OCI-LY7 (cell line): ENCODE results near the gene NAPB. TPM values are rescaled to one million over a fixed set of nuclear protein-coding genes. Genes with fewer than 3 reads are reported as not detected.

Experiments
- BruUV-seq: library from RNA; stranded (reverse); fragments of 400-500 nt; replicated peaks from 2 replicates; lab custom pipeline; 2021; lab: Mats Ljungman, UMichigan
- CTCF ChIA-PET: fragments of 300-600 bp; sonication (Branson Sonifier 250); formaldehyde crosslinking; loops from one replicate; lab custom pipeline; 2022; ENCODE audit warnings: antibody characterized with exemption; ENCODE audit not compliant: unreplicated experiment; lab: Charles Lee
- POLR2A ChIA-PET: fragments of 300-600 bp; sonication (Branson Sonifier 250); formaldehyde crosslinking; loops from one replicate; lab custom pipeline; 2022; ENCODE audit warnings: antibody characterized with exemption; lab: Charles Lee
- DNase-seq: peaks from one replicate; pipeline ENCODE4 v3.0.0-alpha.2; 2015; ENCODE audit warnings: low spot score
- H2AFZ ChIP-seq: fragments of 200-600 bp; sonication (generic), shearing (Covaris generic); 2 replicates; pipeline ENCODE4 v1.6.1; 2014; ENCODE audit warnings: mild to moderate bottlenecking, antibody characterized with exemption, low read length, moderate library complexity
- H3K27ac ChIP-seq: fragments of 200-600 bp; sonication (generic); 2 replicates; pipeline ENCODE4 v1.5.1; 2014; ENCODE audit warnings: mixed run types, low read depth, mild to moderate bottlenecking, moderate library complexity, low read length, inconsistent platforms; ENCODE audit not compliant: poor library complexity, severe bottlenecking
- H3K36me3 ChIP-seq: fragments of 200-600 bp; sonication (generic); 2 replicates; pipeline ENCODE4 v1.6.1; 2014; ENCODE audit warnings: mild to moderate bottlenecking, antibody characterized with exemption, low read length, moderate library complexity, mixed read lengths; ENCODE audit not compliant: insufficient read depth
- H3K4me1 ChIP-seq: fragments of 200-600 bp; sonication (generic); 2 replicates; pipeline ENCODE4 v1.5.1; 2014; ENCODE audit warnings: mild to moderate bottlenecking, low read length; ENCODE audit not compliant: insufficient read depth, poor library complexity, severe bottlenecking
- H3K4me2 ChIP-seq: fragments of 200-600 bp; sonication (generic); 2 replicates; pipeline ENCODE4 v1.6.1; 2014; ENCODE audit warnings: mild to moderate bottlenecking, low read length
- H3K4me3 ChIP-seq: fragments of 200-600 bp; sonication (generic); 2 replicates; pipeline ENCODE4 v1.5.1; 2014; ENCODE audit warnings: mild to moderate bottlenecking, low read depth, low read length; ENCODE audit not compliant: poor library complexity, severe bottlenecking
- H3K79me2 ChIP-seq: fragments of 200-600 bp; sonication (generic); 2 replicates; pipeline ENCODE4 v1.6.1; 2016; ENCODE audit warnings: low read depth, mild to moderate bottlenecking, low read length, moderate library complexity, mixed read lengths; ENCODE audit not compliant: insufficient read depth
- H3K9me2 ChIP-seq: fragments of 200-600 bp; sonication (generic); 2 replicates; pipeline ENCODE4 v1.6.1; 2016; ENCODE audit warnings: mild to moderate bottlenecking, low read length, mixed read lengths; ENCODE audit not compliant: insufficient read depth
- H3K9me3 ChIP-seq: fragments of 200-600 bp; sonication (generic); 2 replicates; pipeline ENCODE4 v1.6.1; 2014; ENCODE audit warnings: mild to moderate bottlenecking, mixed run types, low read length, mixed read lengths
- H4K20me1 ChIP-seq: fragments of 200-600 bp; sonication (generic); 2 replicates; pipeline ENCODE4 v1.6.1; 2014; ENCODE audit warnings: mild to moderate bottlenecking, antibody characterized with exemption, low read length, moderate library complexity, mixed read lengths; ENCODE audit not compliant: insufficient read depth
- CTCF ChIP-seq: fragments of 200-600 bp; sonication (generic); conservative IDR thresholded peaks from 2 replicates; pipeline ENCODE4 v1.5.1; 2014; ENCODE audit warnings: mild to moderate bottlenecking, antibody characterized with exemption, low read length, moderate library complexity, mixed read lengths
- EZH2phosphoT487 ChIP-seq: fragments of 200-600 bp; sonication (generic); IDR thresholded peaks from 2 replicates; pipeline ENCODE4 v1.6.1; 2018; ENCODE audit warnings: low read depth, borderline replicate concordance, mild to moderate bottlenecking, mixed run types, antibody characterized with exemption, low read length, moderate library complexity, mixed read lengths
- intact Hi-C: fragments of 100-400 bp; cut with micrococcal nuclease; formaldehyde crosslinking; loops from one replicate; pipeline ENCODE4 v1.10.0; 2022; ENCODE audit not compliant: unreplicated experiment
- total RNA-seq, 2 experiments: library from RNA; depleted of rRNA in 1 of 2; stranded (reverse); fragments of >200 nt in 1 of 2; shearing (Covaris generic) in 1 of 2; gene quantifications; 2 replicates each; pipeline ENCODE4 v1.2.3, GENCODE V29; 2014 to 2022

The NAPB gene
- total RNA-seq, 2 experiments from 2014 or later, result 9.3 to 12.1 TPM

- peaks cover 24% of the 10 kb centered on the region; the same call in 1 of the 2 replicates for H3K79me2 ChIP-seq
- peaks cover 5% of the 10 kb centered on the region for H4K20me1 ChIP-seq
- no peak overlapping the region for H3K4me2 ChIP-seq
- POLR2A ChIA-PET, result no interaction called here
- intact Hi-C loops, result no loop called here
- H3K9me2 ChIP-seq, result no peaks in the 10 kb centered on the region
- no peak for TF ChIP-seq CTCF
- no peak for TF ChIP-seq EZH2phosphoT487
- H2AFZ ChIP-seq, result no peak overlapping the region
- peaks cover 15% of the 10 kb centered on the region for H3K4me1 ChIP-seq
- H3K9me3 ChIP-seq, result 0 out of 2 replicates have a peak, but pooled peaks cover 7% of the 10 kb centered on the region
- no peak overlapping the region for H3K27ac ChIP-seq
- CTCF ChIA-PET, result no interaction called here
- H3K4me3 ChIP-seq, result no peak overlapping the region
- BruUV-seq, result TSS peak; percentile 30
- no peak for DNase-seq
- peaks cover 100% of the 10 kb centered on the region for H3K36me3 ChIP-seq
Observed at GRCh38 chr20:23370873-23371272, 50.4 kb downstream of the NAPB start.

- TF ChIP-seq EZH2phosphoT487, result no peak
- CTCF ChIA-PET, result no interaction called here
- peaks cover 5% of the 10 kb centered on the region for H4K20me1 ChIP-seq
- no peak overlapping the region for H3K4me3 ChIP-seq
- no peak overlapping the region for H2AFZ ChIP-seq
- H3K9me2 ChIP-seq, result no peaks in the 10 kb centered on the region
- no peak for DNase-seq
- peaks cover 27% of the 10 kb centered on the region; the same call in 1 of the 2 replicates for H3K79me2 ChIP-seq
- H3K27ac ChIP-seq, result no peak overlapping the region
- POLR2A ChIA-PET, result no interaction called here
- intact Hi-C loops, result no loop called here
- H3K9me3 ChIP-seq, result 0 out of 2 replicates have a peak, but pooled peaks cover 7% of the 10 kb centered on the region
- no TSS peak for BruUV-seq
- peaks cover 17% of the 10 kb centered on the region for H3K4me1 ChIP-seq
- H3K36me3 ChIP-seq, result peaks cover 100% of the 10 kb centered on the region
- H3K4me2 ChIP-seq, result no peak overlapping the region
Observed at GRCh38 chr20:23370274-23370673, 51.0 kb downstream of the NAPB start.

GRCh38 chr20:23369072-23369823, 52.0 kb downstream of the NAPB start:
- Histone ChIP-seq H4K20me1 (peaks cover 7% of the 10 kb centered on the region), H3K79me2 (peaks cover 37% of the 10 kb centered on the region; the same call in 1 of the 2 replicates), H3K4me2 (no peak overlapping the region), H2AFZ (no peak overlapping the region), H3K27ac (no peak overlapping the region), H3K4me3 (no peak overlapping the region), H3K36me3 (peaks cover 100% of the 10 kb centered on the region), H3K9me3 (0 out of 2 replicates have a peak, but pooled peaks cover 1% of the 10 kb centered on the region), H3K4me1 (peaks cover 19% of the 10 kb centered on the region), H3K9me2 (no peaks in the 10 kb centered on the region)
- no peak for DNase-seq
- CTCF ChIA-PET, result no interaction called here
- BruUV-seq, result no TSS peak
- POLR2A ChIA-PET, result interaction anchor here (1.2 kb wide), 1 partner anchor 11 kb away, joined by 3 read pairs; no protein-coding TSS in a partner anchor
- no peak for TF ChIP-seq EZH2phosphoT487
- no peak for TF ChIP-seq CTCF
- intact Hi-C loops, result no loop called here
